CD4-positive, alpha-beta T cell treated with Interleukin-6 at 100 ng/mL for 8 hours (primary cell): Measurements from ENCODE around the gene YIF1A.

ENCODE experiments used
- DNase-seq: peaks from one replicate; pipeline ENCODE4 v3.0.0-alpha.2; 2020; ENCODE audit warnings: mixed read lengths, low spot score

YIF1A gene

DNA sequence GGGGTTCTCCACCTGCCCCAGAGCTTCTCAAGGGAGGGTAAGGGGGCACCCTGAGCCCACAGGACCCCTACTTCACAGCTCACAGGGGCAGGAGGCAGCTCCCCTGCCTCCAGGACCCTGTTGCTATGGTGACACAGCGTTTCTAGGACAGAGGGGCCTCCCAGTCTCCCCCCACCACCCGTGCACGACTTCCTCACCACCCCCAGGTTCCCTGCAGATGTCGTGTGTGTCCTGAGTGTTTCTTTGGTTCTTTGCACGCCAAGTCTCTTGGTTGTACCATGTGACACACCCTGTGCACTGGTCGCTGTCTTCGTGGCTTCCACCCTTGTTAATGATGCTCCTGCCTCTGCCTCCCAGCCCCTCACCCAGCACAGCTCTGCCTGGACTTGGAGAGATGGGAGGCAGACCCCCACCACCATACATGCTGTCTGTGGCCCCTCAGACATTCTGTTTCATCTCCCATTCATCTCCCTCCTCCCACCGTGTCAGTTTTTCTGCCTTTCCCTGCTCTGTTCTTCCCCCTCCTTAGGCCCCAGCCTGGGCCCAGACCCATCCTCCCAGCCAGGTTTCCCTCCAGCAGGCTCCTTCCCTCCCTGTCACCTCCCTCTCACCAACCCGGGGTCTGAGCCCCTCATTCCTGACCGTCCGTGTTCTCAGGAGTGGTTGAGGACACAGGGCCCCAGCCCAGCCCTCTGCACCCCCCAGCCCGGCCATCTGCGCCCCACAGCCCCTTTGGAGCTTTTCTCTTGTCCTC is 45.0 kb downstream of the YIF1A start:
- DNase-seq = no peak

- DNase-seq = no peak
Measured at GRCh38 chr11:66242095-66242765, 46.7 kb downstream of the YIF1A start.

- no peak for DNase-seq
Measured at GRCh38 chr11:66240781-66241136, 48.2 kb downstream of the YIF1A start.

GRCh38 chr11:66239998-66240780 is 48.8 kb downstream of the YIF1A start:
- no peak for DNase-seq

GRCh38 chr11:66239511-66239910 is 49.4 kb downstream of the YIF1A start:
- DNase-seq = no peak

- no peak for DNase-seq
Measured at GRCh38 chr11:66238786-66239413, 50.0 kb downstream of the YIF1A start.

DNA sequence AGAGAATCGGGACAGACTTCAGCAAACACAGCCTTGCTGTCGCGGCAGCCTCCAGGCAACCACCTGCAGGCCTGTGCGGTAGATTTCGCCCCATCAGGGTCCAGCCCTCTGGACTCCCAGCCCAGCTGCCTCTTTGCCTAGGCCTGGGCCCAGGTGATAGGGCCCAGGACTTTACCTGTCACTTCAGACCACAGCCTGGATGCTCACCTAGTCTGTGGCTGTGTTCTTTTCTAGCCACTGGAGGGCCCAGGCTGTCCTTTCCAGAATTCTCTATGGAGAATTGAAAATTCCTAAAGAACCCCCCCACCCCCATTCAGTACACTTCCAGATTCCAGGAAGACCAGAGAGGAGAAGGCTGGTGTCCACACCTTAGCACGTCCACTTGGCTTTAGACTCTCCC is 51.1 kb downstream of the YIF1A start:
- DNase-seq = no peak

- DNase-seq = no peak
Measured at GRCh38 chr11:66235141-66235540, 53.8 kb downstream of the YIF1A start.
